GM21526 (cell line): ENCODE results near the gene CFD.
"Not testable (repeated sequence)": the region's sequence is repeated elsewhere in the genome, so short reads cannot be mapped to it uniquely, and the experiment has no call there.

ENCODE experiments used
- ATAC-seq: cut with Tn5 transposase; IDR thresholded peaks from one replicate; pipeline ENCODE4 v1.9.1; 2021; ENCODE audit warnings: moderate library complexity; ENCODE audit not compliant: unreplicated experiment, low FRiP score

Gene CFD

GRCh38 chr19:858868-859843 lies at the start of gene CFD:
Gene CFD (plus strand): TSS chr19:859664. CDS start chr19:859690, 26 bp downstream.
- no peak for ATAC-seq

GRCh38 chr19:810077-810855 lies 49.2 kb upstream of the CFD start:
- no peak for ATAC-seq

- ATAC-seq, result no peak
Measured at GRCh38 chr19:810883-811489, 48.5 kb upstream of the CFD start.

GRCh38 chr19:811506-812048 lies 47.9 kb upstream of the CFD start:
- ATAC-seq, result no peak

GRCh38 chr19:812049-812746 lies 47.3 kb upstream of the CFD start:
- ATAC-seq, result no peak

GRCh38 chr19:812747-813218 lies 46.7 kb upstream of the CFD start:
- no peak for ATAC-seq

- ATAC-seq, result no peak
Measured at GRCh38 chr19:813219-814151, 46.0 kb upstream of the CFD start.

- ATAC-seq, result no peak
Measured at GRCh38 chr19:814152-815078, 45.0 kb upstream of the CFD start.

GRCh38 chr19:815079-815774 lies 44.2 kb upstream of the CFD start:
- ATAC-seq, result no peak

- no peak for ATAC-seq
Measured at GRCh38 chr19:815775-816499, 43.5 kb upstream of the CFD start.

GRCh38 chr19:816500-816857 lies 43.0 kb upstream of the CFD start:
- no peak for ATAC-seq

GRCh38 chr19:820212-820611 lies 39.3 kb upstream of the CFD start:
- ATAC-seq, result not testable (repeated sequence)

GRCh38 chr19:821231-821824 lies 38.1 kb upstream of the CFD start:
- no peak for ATAC-seq

GRCh38 chr19:821825-822503 lies 37.5 kb upstream of the CFD start, which contains the start of gene PLPPR3:
Gene PLPPR3 (minus strand): TSS chr19:821955. CDS start chr19:821559, 396 bp downstream.
- no peak for ATAC-seq

GRCh38 chr19:823565-824121 lies 35.8 kb upstream of the CFD start:
- ATAC-seq, result no peak
